Endothelial cell of coronary artery (primary cell): ENCODE results near the gene HMMR. TPM values are rescaled to one million over a fixed set of nuclear protein-coding genes. Genes with fewer than 3 reads are reported as not detected.

ENCODE experiments used
- total RNA-seq: library from RNA; depleted of rRNA; stranded (reverse); fragments of >200 nt; gene quantifications from 2 replicates; pipeline ENCODE4 v1.2.3, GENCODE V29; 2014

Gene HMMR
- 17.3 and 36.1 TPM in 2 replicates for total RNA-seq

GRCh38 chr5:163460562-163461171, at the start of gene HMMR:
Gene HMMR (plus strand): TSS chr5:163460632. CDS start chr5:163460693, 61 bp downstream.

GRCh38 chr5:163437309-163438182, 22.9 kb upstream of the HMMR start, which contains the start of gene CCNG1:
Gene CCNG1 (plus strand): TSS chr5:163437595. CDS start chr5:163439257, 1,662 bp downstream.

GRCh38 chr5:163459819-163460561, 442 bp upstream of the HMMR start, which contains the start of gene NUDCD2:
Gene NUDCD2 (minus strand): TSS chr5:163460102. CDS start chr5:163460050, 52 bp downstream.

GRCh38 chr5:163505368-163506094, 45.1 kb downstream of the HMMR start, which contains the start of gene MAT2B:
Gene MAT2B (plus strand): TSS chr5:163505619. CDS start chr5:163505687, 68 bp downstream.

Other genes with a start within 250 kb of the HMMR start
- 291 and 319 TPM in 2 replicates for gene CCNG1, start 23.0 kb upstream of the HMMR start, total RNA-seq
- gene NUDCD2, start 530 bp upstream of the HMMR start, total RNA-seq: 5.6 and 11.0 TPM in 2 replicates
- gene MAT2B, start 45.0 kb downstream of the HMMR start, total RNA-seq: 88.4 and 112 TPM in 2 replicates